ENCODE data around the gene DPH7.
A peak's percentile ranks its signal among the peaks of the same experiment; 100 is the strongest.
"Not testable (repeated sequence)": the region's sequence is repeated elsewhere in the genome, so short reads cannot be mapped to it uniquely, and the experiment has no call there.

DPH7 gene

DNA sequence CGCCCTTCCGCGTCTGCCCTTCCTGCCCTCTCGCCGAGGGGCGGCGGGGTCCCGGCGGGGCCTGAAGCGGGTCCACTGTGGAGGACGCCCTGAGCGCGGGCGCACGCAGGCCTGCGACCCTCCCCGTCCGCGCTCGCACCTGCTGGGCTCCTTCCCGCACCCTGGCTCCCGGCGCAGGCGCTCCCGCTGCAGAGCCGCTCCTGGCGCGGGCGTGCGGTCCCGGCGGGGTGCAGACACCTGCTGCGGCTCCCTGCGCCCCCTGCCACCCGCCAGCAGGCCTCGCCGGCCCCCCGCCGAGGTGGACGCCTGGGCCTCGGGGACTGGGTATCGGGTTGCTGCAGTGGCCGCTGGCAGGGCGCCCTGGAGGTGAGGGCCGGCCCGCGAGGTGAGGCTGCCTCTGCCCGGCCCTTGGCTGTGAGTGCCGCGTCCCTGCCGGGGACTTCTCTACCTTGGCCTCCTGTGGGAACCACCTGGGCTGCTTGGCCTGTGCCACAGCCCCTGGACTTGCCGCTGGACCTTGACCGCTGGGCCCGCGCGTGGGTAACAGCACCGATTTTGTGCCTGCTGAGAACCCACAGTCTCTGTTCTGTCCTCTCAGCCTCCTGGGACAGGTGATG, 27.4 kb upstream of the DPH7 start:
- no peak for DNase-seq

DNA sequence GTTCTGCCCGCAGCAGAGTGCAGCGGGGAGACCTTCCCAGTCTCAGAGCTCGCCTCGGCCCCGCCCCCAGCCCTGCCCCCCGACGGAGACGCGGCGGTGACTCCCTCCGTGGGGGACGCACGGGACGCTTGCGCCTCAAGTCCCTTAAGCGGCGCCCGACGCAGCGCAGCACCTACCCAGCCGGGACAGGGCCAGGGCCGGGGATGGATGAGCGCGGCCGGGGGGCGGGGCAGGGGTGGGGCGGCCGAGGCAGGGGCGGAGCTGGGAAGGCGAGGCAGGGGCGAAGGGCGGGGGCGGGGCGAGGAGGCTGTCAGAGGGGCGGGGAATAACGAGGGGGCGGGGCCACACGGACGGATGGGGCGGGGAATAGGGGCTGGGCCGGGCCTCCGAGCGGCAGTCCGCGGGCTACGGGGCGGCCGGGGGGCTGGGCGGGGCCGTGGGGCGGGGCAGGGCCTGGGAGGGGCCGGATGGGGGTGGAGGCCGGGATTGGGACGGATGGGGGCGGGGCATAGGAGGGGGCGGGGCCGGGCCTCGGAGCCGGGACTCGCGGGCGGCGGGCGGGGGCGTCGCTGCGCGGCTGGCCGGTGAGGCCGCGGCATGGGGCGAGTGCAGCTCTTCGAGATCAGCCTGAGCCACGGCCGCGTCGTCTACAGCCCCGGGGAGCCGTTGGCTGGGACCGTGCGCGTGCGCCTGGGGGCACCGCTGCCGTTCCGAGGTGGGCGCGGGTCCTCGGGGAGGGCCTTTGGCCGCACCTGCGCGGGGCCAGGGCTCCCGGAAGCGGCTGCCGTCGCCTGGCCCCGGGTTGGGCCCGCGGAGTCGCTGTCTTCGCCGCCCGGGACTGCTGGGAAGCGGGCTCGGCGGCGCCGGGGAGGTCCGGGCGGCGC, 26.6 kb upstream of the DPH7 start, which contains the start of gene ARRDC1:
Gene ARRDC1, plus strand, starts transcription at position 566 of the 884 bp plus-strand sequence. Its CDS starts 32 bp downstream, at position 598.
- DNase-seq = peak in 1 of 2 experiments; percentile 22

DNA sequence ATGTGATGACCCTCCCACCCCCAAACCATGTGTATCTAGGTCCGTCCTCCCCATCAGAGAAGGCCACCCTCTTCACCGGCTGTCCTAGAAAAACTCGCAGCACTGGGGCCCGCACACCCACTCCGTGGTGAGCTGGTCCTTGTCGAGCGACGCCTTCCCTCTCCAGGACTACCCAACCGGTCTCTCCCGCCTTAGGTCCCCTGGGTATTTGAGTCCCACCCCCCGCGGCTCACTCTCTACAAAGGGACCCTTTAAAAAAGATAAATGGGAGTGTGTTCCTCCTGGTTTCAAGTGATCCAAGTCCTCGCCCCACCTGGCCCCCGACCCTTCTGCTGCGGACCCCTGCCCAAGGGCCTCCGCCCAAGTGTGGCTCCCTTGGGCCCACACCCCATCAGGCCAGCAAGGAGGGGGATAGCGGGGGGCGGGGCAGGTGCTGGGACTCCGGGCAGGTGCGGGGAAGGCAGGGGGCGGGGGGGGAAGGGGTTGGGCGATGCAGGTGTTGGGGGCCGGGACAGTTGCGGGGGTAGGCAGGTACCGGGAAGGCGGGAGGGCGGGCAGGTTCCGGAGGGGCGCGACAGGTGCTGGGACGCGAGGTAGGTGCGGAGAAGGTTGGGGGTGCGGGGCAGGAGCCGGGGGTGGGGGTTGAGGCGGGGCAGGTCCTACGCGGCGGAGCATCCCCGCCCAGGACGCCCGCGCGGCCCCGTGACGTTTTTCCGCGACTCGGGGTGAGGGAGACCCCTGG, 25.8 kb upstream of the DPH7 start:
- DNase-seq = no peak

DNA sequence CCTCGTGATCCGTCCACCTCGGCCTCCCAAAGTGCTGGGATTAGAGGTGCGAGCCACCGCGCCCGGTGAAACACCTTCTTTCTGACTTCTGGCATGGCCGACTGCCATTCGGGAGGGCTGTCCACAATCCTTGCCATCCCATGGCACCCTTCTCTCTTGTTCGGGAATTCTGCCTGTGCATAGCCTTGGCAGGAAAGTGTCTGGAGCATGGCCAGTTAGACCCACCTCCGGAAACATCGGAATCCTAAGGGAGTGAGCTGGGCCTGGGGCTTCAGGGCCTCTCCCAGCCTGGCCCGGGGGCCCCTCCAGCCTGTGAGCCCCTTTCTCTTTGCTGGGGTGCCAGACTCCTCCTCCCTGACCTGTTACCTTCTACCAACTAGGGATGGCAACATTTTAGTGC, 25.2 kb upstream of the DPH7 start:
- DNase-seq = no peak

DNA sequence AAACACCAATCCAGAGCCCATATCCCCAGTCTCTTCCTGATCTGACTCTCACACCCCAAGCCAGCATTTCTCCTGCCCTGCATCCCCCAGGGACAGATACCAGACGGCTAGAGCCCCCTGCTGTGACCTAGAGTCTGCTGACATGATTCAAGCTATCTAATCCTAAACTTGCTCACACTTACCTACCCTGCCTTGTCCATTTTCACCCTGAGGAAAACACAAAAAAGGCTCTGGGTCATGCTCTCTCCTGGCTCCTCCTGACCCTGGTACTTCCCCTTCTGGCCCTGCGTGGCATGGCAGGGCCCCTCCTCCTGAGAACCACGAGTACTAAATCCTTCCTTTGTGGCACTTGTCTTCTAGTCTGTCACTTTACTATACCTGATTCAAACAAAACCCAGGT, 23.9 kb upstream of the DPH7 start:
- DNase-seq = no peak

DNA sequence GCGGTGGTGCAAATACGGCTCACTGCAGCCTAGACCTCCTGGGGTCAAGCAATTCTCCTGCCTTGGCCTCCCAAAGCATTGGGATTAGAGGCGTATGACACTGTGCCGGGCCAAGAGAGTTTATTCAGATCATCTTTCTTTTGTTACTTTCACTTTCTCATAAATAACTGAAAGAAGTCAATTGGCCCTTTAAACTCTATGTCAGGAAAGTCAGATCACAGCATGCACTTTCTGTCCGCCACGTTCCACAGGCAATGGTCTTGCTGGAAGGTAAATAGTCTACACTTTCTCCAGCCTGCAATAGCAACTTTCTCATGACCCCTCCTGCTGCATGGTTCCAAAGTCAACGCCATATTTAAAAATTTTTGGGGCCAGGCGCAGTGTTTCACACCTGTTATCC, 20.2 kb upstream of the DPH7 start:
- DNase-seq = no peak

DNA sequence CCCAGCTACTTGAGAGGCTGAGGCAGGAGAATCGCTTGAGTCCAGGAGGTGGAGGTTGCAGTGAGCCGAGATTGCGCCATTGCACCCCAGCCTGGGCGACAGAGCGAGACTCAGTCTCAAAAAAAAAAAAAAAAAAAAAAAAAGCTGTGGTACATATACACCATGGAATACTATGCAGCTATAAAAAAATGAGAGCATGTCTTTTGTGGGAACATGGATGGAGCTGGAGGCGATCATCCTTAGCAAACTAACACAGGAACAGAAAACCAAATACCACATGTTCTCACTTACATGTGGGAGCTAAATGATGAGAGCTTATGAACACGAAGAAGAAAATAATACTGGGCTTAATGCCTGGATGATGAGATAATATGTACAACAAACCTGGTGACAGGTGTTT, 17.9 kb upstream of the DPH7 start:
- not testable (repeated sequence) for DNase-seq

DNA sequence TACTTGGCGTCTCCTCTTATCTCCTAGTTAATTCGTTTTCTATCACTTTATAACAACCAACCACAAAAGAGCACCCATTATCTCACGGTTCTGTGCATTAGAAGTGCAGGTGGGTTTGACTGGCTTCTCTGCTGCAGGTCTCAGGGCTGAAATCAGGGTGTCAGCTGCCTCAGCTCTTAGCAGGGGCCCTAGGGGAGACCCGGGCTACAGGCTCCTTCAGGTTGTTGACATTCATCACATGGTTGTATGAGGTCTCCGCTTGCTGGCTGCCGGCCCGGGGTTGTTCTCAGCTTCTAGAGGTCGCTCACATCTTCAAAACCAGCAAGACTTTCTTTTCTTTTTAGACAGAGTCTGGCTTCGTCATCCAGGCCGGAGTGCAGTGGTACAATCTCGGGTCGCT, 14.5 kb upstream of the DPH7 start:
- no peak for DNase-seq

DNA sequence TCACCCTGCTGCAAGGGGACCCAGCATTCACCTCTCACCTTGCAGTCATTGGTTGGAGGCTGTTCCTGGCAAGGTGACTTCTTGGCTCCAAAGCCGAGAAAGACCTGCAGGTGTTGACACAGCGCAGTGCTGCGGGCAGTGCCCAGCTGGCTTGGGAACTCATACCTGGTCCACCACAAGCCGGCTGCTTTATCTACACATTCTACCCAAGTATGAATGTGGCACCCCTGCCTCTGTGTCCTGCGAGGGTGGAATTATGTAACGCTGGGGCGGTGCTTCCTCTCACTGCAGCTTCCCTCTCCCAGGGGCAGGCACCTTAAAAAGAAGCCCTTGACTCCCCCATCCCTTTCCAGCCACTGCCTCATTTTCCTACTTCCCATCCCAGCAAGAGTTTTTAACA, 14.0 kb upstream of the DPH7 start:
- DNase-seq = no peak

DNA sequence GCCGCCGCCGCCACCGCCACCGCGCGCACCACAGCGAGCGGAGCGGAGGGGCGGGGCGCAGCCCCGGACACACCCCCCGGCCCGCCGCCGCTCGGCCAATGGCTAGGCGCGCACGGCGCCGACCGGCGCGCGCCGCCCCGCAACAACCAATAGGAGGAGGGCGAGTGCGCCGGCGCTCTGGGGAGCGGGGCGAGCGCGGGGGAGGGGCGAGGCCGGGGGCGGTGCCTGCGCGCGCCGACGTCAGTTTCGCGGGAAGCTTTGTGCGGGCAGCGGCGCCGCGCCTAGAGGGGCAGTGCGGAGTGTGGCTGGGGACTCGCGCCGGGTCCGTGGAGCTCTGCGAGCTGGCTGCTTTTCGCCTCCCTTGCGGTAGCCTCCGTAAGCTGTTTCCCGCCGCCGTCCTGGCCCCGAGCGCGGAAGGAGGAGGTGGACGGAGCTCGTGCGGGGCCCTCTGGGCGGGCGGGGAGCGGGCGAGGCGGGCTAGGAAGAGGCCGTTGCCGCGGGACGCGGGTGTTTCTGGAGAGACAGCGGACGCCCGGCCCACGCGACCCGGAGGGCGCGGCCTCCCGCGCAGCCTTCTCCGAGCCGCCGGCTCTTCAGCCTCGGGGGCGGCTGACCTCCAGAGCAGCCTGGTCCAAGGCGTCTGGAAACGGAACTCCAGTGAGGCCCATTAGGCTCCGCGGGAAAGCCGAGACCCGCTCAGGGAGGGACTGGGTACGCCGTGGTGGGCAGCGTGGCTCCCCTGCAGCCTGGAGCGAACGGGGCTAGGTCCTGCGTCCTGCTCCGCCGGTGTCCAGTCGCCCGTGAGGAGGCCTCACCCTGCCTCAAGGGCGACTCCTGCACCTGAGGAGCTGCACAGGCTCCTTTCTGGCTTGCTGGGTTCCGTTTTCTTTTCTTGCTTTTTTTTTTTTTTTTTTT, 12.0 kb upstream of the DPH7 start, which contains the start of gene ZMYND19:
Gene ZMYND19, minus strand, starts transcription at position 44 of the 915 bp plus-strand sequence. CDS start 249 bp downstream, outside the sequence.
- DNase-seq = peak in 1 of 2 experiments; percentile 18

DNA sequence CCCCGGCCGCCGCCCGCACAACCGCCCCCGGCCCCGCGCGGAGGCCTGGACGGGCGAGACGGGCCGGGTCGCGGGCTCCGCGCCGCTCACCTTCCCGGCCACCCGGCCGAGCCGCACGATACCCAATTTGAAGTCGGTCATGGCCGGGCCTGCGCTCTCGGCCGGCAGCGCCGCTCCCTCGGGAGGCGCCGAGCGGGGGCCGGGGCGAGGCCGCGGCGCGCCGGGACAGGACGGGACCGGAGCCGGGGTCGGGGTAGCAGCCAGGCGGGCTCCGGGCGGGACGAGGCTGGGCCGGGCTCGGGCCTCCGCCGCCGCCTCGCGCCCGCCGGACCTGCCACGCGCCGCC, 11.4 kb upstream of the DPH7 start:
- DNase-seq = no peak

DNA sequence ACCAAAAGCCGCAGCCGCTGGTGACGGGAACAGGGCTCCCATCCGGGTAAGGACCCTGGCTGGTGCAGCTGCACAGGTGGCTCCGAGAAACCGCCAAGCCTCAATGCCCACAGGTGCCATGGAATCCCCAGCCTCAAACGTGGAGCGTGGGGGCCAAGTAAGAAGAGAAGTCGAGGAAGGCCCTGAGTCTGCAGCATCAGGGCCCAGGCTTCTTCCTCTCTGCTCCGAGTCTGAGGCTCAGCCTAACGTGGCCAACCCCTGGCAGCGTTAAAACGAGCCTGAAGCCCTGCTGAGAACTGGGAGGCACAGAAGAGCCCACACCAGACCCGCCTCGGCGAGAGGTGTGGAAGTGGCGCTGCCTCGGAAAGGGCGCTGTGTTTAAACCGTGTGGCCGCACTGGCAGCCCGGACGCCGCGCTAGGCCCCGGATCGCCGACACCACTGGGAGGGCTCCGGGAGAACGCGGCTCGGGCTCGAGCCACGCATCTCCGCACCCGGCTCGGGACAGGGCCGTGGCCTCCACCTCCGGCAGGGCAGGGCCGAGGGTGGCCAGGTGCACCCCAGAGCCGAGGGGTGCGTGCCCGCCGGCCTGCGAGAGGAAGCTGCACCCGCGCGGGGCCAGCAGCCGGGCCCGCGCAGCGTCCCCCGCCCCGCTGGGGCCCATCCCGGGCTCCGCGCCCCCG, 10.9 kb upstream of the DPH7 start:
- DNase-seq = no peak

DNA sequence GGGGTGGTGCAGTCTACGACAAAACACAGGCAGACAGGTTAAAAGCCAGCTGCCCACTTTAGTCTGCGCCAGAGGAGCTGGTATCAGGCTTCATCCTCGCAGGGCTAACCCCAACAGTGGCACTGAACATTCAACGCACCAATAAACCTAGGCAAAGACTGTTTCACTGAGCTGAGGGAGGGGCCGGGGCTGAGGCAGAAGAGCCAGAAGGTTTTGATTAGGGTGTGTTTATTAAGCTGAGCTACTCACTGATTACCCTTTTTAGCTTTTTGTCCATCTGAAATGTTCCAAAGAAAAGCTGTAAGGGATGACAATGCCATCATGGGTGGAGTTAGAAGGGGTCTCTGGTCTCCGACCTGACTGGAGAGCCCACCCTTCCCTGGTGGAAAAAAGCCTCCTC, 10.2 kb upstream of the DPH7 start:
- DNase-seq = no peak

DNA sequence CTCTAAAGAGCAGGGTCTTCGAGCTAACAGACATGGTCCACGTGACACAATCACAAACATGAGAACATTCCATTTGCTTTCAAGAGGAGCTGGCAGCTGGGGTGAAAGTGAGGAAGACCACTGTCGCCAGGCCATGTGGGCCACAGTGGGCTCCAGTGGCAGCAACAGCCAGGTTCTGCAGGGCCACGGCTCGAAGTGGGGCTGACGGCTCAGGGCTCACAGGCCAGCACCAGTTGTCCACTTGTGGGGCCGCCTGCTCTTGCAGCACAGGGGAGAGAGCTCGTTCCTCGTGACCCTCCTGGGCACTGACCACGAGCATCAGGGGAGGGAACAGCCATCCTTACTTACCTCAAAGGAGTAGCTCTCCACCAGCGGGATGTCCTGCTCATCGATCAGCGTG, 9.6 kb upstream of the DPH7 start:
- DNase-seq = no peak

DNA sequence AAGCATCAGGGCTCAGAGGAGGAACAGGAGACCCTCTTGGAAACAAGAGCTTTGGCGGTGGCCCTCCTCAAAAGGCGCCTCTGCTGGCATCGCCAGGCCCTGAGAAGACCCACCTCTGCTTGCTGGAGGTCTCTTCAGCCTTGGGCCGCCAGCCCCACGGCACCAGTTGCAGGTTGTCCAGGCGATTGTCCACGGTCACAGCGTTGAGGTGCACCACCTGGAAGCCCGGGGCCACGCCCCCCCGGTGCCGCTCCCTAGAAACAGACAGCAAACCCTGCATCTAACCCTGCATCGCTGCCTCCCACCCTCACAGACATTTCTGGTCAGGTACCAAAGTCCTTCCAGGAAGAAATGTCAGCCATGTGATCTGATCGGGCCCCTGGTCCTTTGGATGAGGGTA, 8.1 kb upstream of the DPH7 start:
- DNase-seq = no peak

DNA sequence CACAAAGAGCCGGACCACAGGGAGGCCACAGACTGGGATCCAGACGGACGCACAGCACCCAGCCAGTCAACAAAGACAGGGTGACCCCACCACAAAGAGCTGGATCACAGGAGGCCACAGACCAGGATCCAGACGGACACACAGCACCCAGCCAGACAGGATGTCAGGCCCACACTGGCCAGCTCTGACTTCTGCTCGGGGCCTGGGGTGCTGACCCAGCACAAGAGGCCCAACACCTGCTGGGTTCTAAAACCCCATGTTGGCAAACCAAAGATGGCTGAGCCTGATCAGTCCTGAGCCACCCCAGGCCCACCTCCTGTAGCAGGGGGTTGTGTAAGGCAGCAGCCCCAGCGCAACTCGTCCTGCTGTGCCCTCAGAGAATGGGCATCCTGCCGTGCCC, 5.2 kb upstream of the DPH7 start:
- DNase-seq = no peak

DNA sequence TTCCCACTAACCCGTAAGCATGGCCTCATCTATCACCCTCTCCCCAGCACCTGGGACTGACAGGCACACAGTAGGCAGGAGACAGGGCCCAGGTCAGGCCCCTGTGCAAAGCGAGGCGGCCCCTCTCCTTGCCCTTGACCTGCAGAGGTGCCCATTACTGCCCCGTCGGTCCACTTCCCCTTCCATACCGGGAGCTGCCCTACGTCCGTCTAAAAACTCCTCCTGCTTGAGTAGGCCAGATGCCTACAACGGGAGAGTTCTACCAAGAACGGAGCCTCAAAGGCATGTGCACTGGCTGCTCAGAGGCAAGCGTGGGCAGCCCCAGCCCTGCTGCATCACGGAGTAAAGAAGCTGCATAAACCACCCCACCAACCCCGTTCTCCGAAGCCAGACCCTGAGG, 4.6 kb upstream of the DPH7 start:
- DNase-seq = no peak

DNA sequence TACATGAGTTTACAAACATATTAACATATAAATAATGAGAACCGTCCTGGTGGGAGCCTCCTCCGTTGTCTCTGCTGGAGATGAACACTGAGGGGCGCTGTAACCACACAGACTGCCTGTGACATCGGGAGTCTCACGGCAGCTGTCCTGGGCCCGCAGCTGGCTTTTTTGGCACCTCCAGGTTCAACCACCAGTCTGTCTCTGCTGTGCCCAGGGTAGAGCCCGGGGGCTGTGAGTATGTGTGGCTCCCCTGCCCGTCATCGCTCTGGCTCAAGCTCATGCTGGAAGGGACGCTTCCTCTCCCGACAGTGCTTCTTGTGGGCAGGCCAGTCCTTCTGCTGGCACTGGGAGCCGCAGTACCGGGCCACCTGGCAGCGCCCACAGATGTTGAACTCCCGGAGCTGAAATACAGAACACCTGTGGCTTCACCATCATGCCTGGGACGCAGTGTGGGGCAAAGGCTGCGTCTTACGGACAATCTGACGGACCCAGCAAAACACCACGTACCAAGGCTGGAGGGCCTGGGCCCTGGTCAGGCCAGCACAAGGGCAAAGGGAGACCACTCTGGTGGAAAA, 3.6 kb upstream of the DPH7 start:
- no peak for DNase-seq

DNA sequence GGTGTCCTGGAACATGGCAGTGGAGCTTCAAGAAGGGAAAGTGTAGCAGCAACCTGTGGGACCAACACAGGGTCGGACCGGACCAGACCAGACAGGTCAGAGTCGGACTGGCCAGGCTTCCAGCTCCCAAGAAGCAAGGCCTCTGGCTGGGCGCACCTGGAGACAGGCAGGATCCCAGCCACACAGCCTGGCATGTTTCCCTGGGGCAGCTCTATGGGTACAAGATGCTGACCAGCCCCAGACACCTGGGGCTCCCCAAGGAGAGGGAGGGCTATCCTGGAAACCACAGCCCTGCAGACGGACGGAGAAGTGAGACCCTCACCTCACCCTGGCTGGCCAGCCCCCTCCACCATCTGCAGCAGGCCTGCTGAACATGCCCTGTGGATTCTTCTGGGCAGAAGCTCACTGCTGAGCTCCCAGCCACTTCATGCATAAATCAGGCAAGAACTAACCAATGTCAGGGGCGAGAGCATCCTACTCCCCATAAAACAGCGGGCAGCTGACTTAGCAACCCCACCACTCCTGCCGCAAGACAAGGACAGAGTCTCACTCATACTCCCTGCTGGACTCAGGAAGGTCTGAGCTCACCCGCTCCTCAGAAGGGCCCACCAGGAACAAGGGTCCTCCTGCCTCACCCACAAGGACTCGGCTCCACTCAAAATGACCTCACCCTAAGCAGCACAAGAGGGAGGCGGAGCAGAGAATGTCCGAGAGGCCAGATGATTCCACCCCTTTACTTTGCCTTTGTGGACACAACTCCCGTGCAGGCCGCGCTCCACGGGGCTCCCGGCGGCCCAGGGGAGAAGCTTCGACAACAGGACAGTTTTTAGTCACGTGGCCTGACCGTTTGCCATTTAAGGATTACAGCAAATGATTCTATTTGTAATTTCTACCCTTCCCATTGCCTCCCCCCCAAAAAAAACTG, 2.9 kb upstream of the DPH7 start:
- no peak for DNase-seq

DNA sequence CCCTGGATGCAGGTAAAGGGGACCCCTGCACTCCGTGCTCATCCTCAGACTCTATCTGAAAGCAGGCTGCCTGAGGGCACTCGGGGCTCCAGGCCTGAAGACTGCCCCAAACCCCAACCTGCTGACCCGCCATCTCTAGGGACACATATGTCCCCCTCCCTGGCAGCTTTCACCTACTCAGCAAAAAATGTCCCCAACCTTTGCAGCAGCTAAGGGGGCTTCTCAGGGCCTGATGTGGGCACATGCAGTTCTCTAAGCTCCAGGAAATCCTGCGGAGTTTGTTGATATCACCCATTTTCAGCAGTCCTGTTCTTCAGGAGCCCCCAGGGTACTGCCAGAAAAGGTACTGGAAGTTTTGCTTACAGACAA, 2.2 kb upstream of the DPH7 start:
- DNase-seq = no peak

Data from cerebellar nuclear complex (tissue), 1 donor.